KMS-11 (cell line): ENCODE results near the gene TENM4.
"Not testable (repeated sequence)": the region's sequence is repeated elsewhere in the genome, so short reads cannot be mapped to it uniquely, and the experiment has no call there.

ENCODE experiments used
- H2AFZ ChIP-seq: fragments of 200-600 bp; sonication (generic); 2 replicates; pipeline ENCODE4 v1.6.1; 2016; ENCODE audit warnings: antibody characterized with exemption, mixed run types, low read depth
- H3K27ac ChIP-seq: fragments of 200-600 bp; sonication (generic); 2 replicates; pipeline ENCODE4 v1.6.1; 2016; ENCODE audit warnings: mild to moderate bottlenecking, mixed run types
- H3K27me3 ChIP-seq: fragments of 200-600 bp; sonication (generic); 2 replicates; pipeline ENCODE4 v1.6.1; 2017; ENCODE audit warnings: mild to moderate bottlenecking, low read depth, mixed run types, moderate library complexity; ENCODE audit not compliant: insufficient read depth
- H3K36me3 ChIP-seq: fragments of 200-600 bp; sonication (generic); 2 replicates; pipeline ENCODE4 v1.6.1; 2017; ENCODE audit warnings: mild to moderate bottlenecking, mixed run types; ENCODE audit not compliant: insufficient read depth
- H3K4me1 ChIP-seq: fragments of 200-600 bp; sonication (generic); 2 replicates; pipeline ENCODE4 v1.6.1; 2016; ENCODE audit warnings: mild to moderate bottlenecking, low read depth, mixed run types; ENCODE audit not compliant: poor library complexity, severe bottlenecking
- H3K4me2 ChIP-seq: fragments of 200-600 bp; sonication (generic); 2 replicates; pipeline ENCODE4 v1.7.0; 2016; ENCODE audit warnings: mild to moderate bottlenecking, mixed run types
- H3K4me3 ChIP-seq: fragments of 200-600 bp; sonication (generic); IDR thresholded peaks from 2 replicates; pipeline ENCODE4 v1.6.1; 2017; ENCODE audit warnings: low read depth, low read length, mixed read lengths; ENCODE audit not compliant: insufficient read depth
- H3K79me2 ChIP-seq: fragments of 200-600 bp; sonication (generic); 2 replicates; pipeline ENCODE4 v1.6.1; 2016; ENCODE audit warnings: low read depth, mixed run types; ENCODE audit not compliant: insufficient read depth
- H3K9ac ChIP-seq: fragments of 200-600 bp; sonication (generic); 2 replicates; pipeline ENCODE4 v1.6.1; 2016; ENCODE audit warnings: mild to moderate bottlenecking, mixed run types
- H4K20me1 ChIP-seq: fragments of 200-600 bp; sonication (generic); 2 replicates; pipeline ENCODE4 v1.6.1; 2016; ENCODE audit warnings: mild to moderate bottlenecking, mixed run types; ENCODE audit not compliant: insufficient read depth
- TF ChIP-seq, protein P1 (sequence below): fragments of 200-600 bp; sonication (generic); conservative IDR thresholded peaks from 2 replicates; pipeline ENCODE4 v1.6.1; 2017; ENCODE audit warnings: low read depth, mild to moderate bottlenecking, antibody characterized with exemption, low read length, moderate library complexity, mixed read lengths

TENM4 gene

DNA sequence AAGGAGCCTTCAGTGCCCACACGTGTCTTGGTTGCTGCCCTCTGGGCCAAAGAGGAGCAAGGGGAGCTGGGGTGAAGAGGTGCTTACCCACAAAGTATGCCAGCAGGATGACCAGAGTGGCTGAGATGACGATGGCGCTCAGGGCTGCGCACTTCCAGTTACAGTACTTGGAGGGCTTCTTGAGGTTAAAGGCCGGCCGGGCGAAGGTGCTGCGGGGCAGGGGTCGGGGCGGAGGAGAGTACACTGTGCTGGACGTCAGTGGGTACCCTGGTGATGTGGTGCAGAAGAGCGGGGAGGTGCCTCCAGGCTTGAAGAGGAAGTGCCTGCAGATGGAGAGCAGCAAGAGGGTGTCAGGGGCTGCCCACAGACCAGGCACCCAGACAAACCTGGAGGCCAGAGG, 551.1 kb downstream of the TENM4 start:
- Histone ChIP-seq H3K79me2 (no peaks in the 10 kb centered on the region), H3K9ac (no peak overlapping the region), H2AFZ (no peak overlapping the region), H3K4me1 (no peaks in the 10 kb centered on the region), H3K4me3 (no peak overlapping the region), H4K20me1 (no peaks in the 10 kb centered on the region), H3K27me3 (no peaks in the 10 kb centered on the region), H3K27ac (no peak overlapping the region), H3K36me3 (no peaks in the 10 kb centered on the region), H3K4me2 (no peak overlapping the region)
- TF ChIP-seq, protein P1, sequence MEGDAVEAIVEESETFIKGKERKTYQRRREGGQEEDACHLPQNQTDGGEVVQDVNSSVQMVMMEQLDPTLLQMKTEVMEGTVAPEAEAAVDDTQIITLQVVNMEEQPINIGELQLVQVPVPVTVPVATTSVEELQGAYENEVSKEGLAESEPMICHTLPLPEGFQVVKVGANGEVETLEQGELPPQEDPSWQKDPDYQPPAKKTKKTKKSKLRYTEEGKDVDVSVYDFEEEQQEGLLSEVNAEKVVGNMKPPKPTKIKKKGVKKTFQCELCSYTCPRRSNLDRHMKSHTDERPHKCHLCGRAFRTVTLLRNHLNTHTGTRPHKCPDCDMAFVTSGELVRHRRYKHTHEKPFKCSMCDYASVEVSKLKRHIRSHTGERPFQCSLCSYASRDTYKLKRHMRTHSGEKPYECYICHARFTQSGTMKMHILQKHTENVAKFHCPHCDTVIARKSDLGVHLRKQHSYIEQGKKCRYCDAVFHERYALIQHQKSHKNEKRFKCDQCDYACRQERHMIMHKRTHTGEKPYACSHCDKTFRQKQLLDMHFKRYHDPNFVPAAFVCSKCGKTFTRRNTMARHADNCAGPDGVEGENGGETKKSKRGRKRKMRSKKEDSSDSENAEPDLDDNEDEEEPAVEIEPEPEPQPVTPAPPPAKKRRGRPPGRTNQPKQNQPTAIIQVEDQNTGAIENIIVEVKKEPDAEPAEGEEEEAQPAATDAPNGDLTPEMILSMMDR: no peak

DNA sequence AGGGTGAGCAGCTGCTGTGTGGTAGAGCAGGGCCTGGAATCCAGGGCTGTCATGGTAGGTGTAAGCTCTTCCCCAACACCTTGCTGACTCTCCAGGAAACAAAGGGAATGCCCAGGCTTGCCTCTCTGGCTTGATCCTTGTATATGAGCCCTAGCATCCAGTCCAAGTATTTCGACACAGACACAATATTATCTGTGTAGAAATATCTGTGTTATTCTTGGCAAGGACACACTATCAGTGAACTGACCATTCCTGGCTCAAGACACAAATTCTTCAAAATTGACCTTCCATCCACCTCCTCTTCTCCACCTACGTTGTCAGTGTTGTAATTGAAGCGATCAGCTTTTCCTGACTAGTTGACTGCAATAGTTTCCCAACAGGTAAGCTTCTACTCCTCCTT, 554.2 kb downstream of the TENM4 start:
- H3K36me3 ChIP-seq: no peaks in the 10 kb centered on the region
- H3K4me3 ChIP-seq: no peak overlapping the region
- no peak overlapping the region for H2AFZ ChIP-seq
- TF ChIP-seq, protein P1: no peak
- no peak overlapping the region for H3K4me2 ChIP-seq
- H3K27ac ChIP-seq: no peak overlapping the region
- no peaks in the 10 kb centered on the region for H4K20me1 ChIP-seq
- H3K4me1 ChIP-seq: no peaks in the 10 kb centered on the region
- no peaks in the 10 kb centered on the region for H3K27me3 ChIP-seq
- no peak overlapping the region for H3K9ac ChIP-seq
- H3K79me2 ChIP-seq: no peaks in the 10 kb centered on the region

DNA sequence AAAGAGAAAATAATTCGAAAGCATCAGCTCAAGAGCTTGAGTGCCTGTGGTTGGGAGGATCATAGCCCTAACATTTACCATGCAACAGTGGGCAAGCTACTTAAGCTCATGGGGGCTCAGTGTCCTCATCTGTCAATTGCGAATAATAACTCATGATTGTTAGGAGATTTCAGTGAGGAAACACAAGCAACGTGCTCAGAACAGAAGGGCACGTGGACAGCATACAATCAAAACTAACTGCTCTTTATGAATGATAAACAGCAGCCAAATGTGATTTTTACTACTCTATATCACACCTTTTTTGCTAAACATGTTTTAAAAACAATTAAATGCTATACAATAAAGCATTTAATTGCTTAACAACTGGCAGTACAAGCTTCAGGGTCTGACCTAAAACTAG, 556.1 kb downstream of the TENM4 start:
- Histone ChIP-seq H3K36me3 (no peaks in the 10 kb centered on the region), H3K4me2 (no peak overlapping the region), H3K27ac (no peak overlapping the region), H2AFZ (no peak overlapping the region), H4K20me1 (no peaks in the 10 kb centered on the region), H3K79me2 (no peaks in the 10 kb centered on the region), H3K27me3 (no peaks in the 10 kb centered on the region), H3K4me3 (no peak overlapping the region), H3K4me1 (no peaks in the 10 kb centered on the region), H3K9ac (no peak overlapping the region)
- TF ChIP-seq, protein P1: no peak

DNA sequence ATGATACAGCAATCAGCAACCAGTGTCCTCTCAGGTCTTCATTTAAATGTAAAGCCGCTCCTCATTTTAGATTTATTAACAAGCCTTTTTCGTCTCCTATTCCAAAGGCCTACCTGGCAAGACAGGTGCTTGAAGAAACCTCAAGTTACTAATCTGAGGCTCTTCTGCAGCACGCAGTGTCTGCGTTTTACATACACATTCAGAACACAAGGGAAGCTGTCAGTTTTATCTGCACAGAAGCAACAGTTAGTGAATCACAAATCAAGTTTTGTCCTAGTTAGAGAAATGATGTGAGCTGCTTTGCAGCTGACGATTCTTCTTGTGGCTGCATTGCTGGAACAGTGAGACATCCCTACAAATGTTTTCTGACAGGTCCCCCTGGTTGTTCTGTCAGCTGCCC, 557.3 kb downstream of the TENM4 start:
- Histone ChIP-seq H3K36me3 (no peaks in the 10 kb centered on the region), H4K20me1 (no peaks in the 10 kb centered on the region), H3K9ac (no peak overlapping the region), H3K4me1 (no peaks in the 10 kb centered on the region), H2AFZ (no peak overlapping the region), H3K4me3 (no peak overlapping the region), H3K4me2 (no peak overlapping the region), H3K79me2 (no peaks in the 10 kb centered on the region), H3K27me3 (no peaks in the 10 kb centered on the region), H3K27ac (no peak overlapping the region)
- TF ChIP-seq, protein P1: no peak

DNA sequence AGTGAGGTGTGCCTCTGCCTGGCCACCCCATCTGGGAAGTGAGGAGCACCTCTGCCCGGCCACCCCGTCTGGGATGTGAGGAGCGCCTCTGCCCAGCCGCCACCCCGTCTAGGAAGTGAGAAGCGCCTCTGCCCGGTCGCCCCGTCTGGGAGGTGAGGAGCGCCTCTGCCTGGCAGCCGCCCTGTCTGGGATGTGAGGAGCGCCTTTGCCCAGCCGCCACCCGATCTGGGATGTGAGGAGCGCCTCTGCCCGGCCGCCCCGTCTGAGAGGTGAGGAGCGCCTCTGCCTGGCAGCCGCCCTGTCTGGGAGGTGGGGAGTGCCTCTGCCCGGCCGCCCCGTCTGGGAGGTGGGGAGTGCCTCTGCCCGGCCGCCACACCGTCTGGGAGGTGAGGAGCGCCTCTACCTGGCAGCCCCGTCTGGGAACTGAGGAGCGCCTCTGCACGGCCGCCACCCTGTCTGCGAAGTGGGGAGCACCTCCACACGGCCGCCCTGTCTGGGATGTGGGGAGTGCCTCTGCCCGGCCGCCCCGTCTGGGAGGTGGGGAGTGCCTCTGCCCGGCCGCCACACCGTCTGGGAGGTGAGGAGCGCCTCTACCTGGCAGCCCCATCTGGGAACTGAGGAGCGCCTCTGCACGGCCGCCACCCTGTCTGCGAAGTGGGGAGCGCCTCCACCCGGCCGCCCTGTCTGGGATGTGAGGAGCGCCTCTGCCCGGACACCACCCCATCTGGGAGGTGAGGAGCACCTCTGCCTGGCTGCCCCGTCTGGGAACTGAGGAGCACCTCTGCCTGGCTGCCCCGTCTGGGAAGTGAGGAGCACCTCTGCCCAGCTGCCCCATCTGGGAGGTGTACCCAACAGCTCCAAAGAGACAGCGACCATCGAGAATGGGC, 561.5 kb downstream of the TENM4 start:
- H3K79me2 ChIP-seq, H3K9ac ChIP-seq, H3K36me3 ChIP-seq, H2AFZ ChIP-seq, H3K4me2 ChIP-seq, H4K20me1 ChIP-seq, H3K27me3 ChIP-seq, H3K27ac ChIP-seq, H3K4me3 ChIP-seq, H3K4me1 ChIP-seq: not testable (repeated sequence)
